SKM-1 (cell line): Measurements from ENCODE around the gene GNAI2.
"Not testable (repeated sequence)": the region's sequence is repeated elsewhere in the genome, so short reads cannot be mapped to it uniquely, and the experiment has no call there.

ENCODE experiments used
- DNase-seq: peaks from one replicate; lab custom pipeline; 2025; ENCODE audit not compliant: unreplicated experiment; lab: John Stamatoyannopoulos, UW

The GNAI2 gene

GRCh38 chr3:50275141-50275995 lies 39.4 kb downstream of the GNAI2 start:
- DNase-seq = no peak

DNA sequence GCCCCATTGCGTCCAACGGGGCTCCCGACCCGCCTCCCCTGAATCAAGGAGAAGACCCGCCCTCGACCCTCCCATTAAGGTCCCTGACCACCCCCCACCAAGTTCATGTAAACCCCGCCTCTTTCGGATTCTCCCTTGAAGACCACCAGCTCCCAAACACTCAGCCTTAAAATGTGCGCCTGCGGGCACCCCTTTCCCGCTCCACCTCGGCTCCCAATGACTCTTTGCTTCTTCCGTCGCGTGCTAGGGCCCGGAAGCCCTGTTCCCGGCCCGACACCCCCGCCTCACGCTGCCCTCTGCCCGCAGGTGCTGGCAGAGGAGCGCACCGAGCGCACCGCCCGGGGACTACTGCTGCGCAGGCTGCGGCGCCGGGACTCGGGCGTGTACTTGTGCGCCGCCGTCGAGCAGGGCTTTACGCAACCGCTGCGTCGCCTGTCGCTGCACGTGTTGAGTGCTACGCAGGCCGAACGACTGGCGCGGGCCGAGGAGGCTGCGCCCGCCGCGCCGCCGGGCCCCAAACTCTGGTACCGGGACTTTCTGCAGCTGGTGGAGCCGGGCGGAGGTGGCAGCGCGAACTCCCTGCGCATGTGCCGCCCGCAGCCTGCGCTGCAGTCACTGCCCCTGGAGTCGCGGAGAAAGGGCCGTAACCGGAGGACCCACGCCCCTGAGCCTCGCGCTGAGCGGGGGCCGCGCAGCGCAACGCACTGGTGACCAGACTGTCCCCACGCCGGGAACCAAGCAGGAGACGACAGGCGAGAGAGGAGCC lies 40.2 kb downstream of the GNAI2 start:
- DNase-seq = no peak

DNA sequence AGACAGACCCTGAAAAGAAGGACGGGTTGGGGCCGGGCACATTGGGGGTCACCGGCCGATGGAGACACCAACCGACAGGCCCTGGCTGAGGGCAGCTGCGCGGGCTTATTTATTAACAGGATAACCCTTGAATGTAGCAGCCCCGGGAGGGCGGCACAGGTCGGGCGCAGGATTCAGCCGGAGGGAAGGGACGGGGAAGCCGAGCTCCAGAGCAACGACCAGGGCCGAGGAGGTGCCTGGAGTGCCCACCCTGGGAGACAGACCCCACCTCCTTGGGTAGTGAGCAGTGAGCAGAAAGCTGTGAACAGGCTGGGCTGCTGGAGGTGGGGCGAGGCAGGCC lies 40.7 kb downstream of the GNAI2 start:
- DNase-seq = no peak

GRCh38 chr3:50278123-50278879 lies 42.3 kb downstream of the GNAI2 start:
- DNase-seq = no peak

DNA sequence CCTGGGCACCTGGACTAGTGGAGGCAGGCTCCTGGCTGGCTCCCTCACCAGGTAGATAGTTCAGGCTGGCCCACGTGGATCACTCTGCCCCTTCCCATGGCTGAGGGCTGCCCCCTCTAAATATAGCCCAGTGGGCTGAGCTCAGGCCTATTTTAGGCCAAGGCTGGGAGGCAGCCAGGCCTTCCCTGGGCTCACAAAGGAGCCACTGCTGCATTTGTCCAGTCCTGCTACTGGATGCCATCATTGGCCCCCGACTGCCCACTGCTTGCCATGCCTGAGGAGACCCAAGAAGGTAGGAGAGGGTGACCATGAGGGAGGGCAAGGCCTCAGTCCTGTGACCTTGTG lies 42.8 kb downstream of the GNAI2 start, which contains the start of gene LSMEM2:
LSMEM2 (plus strand) TSS at position 208 of the 345 bp plus-strand sequence; CDS start at position 235, 27 bp downstream.
- DNase-seq = no peak

DNA sequence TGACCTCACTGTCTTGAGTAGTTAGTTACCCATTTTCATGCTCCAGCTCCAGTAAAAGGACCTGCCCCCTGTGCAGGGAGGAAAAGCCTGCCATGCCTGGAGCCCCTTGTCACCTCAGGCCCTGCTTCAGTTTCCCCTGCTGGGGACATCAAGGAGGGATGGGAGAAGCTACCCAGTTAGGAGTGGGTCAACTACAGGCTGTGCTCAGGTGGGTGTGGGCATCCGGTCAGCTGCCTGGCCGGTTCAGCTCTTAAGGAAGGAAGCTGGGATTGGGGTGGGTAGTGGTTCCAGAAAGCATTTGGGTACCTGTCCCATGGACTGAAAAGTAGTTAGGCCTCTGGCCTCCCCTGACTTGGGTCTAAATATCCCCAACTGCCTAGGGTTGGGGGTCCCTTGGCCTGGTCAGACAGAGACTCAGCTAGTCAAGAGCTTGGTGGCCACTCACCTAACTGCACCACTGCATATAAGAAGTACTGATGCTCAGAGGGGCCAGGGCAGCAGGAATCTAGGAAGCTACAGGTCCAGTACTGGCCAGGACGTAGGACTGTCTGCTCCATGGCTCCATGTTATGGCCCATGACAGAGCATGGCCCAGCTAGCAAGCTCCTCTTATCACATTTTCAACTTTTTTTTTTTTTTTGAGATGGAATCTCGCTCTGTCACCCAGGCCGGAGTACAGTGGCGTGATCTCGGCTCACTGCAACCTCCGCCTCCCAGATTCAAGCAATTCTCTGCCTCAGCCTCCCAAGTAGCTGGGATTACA lies 43.4 kb downstream of the GNAI2 start:
- DNase-seq = no peak

DNA sequence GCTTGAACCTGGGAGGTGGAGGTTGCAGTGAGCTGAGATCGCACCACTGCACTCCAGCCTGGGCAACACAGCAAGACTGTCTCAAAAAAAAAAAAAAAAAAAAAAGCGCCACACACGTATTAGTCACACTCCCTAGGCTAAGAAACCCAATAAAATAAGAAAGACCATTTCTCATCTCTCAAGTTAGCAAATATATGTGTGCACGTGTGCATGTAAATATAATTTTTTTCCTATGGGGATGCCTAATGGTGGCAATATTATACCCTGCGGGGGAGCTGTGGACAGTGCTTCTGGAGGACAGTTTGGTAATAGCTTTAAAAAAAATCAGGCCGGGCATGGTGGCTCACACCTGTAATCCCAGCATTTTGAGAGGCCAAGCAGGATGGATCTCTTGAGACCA lies 48.1 kb downstream of the GNAI2 start:
- DNase-seq = not testable (repeated sequence)

- no peak for DNase-seq
Observed at GRCh38 chr3:50286322-50287227, 50.6 kb downstream of the GNAI2 start.

- no peak for DNase-seq
Observed at GRCh38 chr3:50287262-50287661, 51.3 kb downstream of the GNAI2 start.

GRCh38 chr3:50288387-50289007 lies 52.5 kb downstream of the GNAI2 start:
- no peak for DNase-seq

DNA sequence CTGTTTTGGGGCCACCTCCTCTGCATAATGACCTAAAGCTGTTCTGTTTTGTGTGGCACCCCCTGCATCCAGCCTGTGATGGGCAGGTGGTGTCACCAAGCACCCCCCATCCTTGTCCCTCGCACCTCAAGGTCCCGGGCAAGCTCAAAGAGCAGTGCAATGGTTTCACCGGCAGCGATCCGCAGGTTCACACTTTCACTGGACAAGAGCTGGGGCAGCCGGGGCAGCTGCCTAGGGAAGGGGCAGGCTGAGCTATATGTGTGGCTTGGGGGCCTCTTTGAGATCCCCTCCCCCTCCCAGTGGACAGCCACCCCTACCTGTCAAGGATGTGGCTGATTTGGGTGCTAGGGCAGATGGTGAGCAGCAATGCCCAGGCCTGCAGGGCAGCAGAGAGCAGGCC lies 53.1 kb downstream of the GNAI2 start:
- no peak for DNase-seq

- DNase-seq = no peak
Observed at GRCh38 chr3:50290161-50290641, 54.2 kb downstream of the GNAI2 start.

DNA sequence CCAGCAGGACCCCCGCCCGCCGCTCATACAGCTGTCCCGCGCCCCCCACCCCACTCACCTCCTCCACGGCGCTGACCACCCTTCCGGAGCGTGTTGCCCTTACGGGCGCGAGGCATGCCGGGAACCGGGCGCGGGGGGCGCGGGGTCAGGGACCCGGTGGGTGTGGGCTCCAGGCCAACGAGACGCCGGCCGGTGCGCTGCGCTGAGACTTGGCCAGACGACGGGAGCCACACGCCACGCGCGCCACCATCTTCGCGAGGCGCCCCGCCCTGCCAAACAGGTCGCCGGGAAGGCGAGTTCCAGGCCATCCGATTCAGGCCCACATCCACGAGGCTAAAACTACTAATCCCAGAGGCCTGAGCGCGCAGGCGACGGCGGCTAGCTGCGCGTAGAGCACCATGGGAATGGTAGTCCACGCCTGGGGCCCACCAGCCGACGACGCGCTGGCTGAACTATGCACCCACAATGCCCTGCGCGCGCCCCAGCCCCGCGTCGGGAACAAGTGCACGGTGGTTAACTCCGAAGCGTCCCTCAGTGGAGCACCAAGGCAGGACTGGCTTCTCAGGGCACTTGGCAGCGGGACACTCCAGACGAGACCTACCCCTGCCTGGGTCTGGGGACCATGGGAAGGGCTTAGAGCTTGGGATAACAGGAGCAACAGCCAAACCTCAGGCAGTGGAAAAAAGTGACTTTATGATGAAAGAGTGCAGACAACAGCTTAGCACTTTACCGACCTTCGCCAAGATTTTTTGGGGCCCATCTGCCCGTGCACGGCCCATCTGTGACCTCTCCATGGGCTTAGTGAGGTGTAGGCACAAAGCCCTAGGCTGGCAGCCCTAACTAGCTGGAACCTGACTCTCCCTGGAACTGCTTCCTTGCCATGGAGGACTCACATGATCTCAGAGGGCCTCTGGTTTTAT lies 56.4 kb downstream of the GNAI2 start, which contains the start of gene IFRD2:
IFRD2 (minus strand) TSS at position 271 of the 920 bp plus-strand sequence; CDS start at position 116, 155 bp downstream.
- peak; percentile 97 for DNase-seq

GRCh38 chr3:50293079-50293801 lies 57.2 kb downstream of the GNAI2 start:
- no peak for DNase-seq

- DNase-seq = no peak
Observed at GRCh38 chr3:50294089-50294488, 58.1 kb downstream of the GNAI2 start.

- no peak for DNase-seq
Observed at GRCh38 chr3:50294492-50295403, 58.7 kb downstream of the GNAI2 start.
